Stromal cell of bone marrow (primary cell): ENCODE data around the gene HSP90AA1.
"Not testable (repeated sequence)": the region's sequence is repeated elsewhere in the genome, so short reads cannot be mapped to it uniquely, and the experiment has no call there.

Experiments
- DNase-seq: peaks from one replicate; pipeline ENCODE4 v3.0.0-alpha.2; 2012; ENCODE audit warnings: low read depth

HSP90AA1 gene

DNA sequence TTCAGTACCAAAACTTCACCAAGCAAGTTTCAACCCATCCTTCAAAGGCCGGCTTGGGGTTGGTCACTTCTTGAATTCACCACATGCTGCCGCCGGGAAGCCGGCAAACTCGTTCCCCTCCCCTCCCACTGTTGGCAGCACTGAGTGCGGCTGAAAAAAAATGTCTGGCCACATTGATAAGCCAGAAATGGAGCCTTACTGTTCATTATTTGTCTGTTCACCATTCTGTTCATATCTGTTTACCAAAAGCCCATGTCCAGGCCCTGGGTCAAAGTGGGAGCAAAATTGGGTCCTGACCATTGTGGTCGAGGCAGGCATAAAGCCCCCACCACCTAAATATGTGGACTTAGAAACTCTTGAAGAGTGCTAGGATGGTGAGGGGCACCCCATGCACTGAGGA is 7.3 kb upstream of the HSP90AA1 start:
- DNase-seq, result no peak

DNA sequence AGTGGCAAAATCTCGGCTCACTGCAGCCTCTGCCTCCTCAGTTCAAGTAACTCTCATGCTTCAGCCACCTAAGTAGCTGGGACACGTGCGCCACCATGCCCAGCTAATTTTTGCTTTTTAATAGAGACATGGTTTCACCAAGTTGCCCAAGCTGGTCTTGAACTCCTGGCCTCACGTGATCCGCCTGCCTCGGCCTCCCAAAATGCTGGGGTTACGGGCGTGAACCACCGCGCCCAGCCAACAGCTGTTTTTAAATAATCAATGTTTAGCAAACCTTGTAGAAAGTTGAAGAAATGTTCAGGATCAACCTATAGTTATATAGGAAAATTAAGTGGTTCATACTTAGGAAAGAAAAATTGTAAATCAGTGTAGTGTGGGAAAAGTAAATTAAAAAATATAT is 6.0 kb upstream of the HSP90AA1 start:
- no peak for DNase-seq

DNA sequence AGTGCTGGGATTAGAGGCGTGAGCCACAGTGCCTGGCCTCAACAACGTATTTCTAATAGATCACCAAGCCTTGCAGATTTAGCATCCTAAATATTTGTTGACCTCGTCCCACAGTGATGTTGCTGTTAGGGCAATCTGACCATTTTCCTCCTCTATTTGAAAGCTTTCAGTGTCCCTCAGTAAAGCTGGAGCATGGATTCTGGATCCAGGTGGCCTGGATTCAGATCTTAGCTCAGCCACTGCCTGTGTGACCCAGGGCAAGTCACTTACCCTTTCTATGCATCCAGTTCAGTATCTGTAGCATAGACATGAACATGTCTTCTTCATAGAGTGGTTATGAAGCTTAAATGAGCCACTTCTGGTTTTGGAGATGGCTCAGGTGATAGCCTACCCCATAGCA is 3.9 kb upstream of the HSP90AA1 start:
- no peak for DNase-seq

DNA sequence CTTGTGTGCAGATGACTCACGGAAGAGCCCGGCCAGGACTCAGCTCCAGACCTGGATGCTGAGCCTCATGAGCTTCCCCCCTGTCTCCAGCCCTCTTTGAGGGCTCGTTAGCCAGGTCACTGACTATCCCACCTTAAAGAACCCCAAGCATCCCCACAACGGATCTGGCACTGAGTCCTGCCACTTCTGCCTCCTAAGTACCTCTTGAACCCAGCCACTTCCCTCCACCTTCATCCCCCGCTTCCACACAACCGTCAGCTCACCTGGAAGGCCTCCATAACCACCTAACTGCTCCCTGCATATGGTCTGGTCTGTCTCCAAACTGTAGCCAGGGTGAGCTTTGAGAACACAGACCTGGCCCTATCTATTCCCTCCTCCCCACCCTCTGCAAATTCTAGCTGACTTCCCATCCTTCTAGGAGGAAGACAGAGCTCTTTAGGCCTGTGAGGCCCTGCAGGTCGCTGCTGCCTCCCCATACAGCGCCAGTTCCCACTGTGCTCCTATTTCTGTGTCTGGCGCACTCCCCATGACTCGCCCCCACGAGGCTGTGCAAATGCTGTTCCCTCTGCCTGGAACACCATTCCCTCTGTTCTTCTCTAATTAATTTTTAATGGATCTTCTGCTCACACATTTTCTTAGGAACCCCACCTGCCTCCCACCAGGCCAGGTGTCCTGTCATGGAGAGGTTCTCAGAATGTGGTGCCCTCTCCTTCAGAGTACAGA is 2.9 kb upstream of the HSP90AA1 start:
- no peak for DNase-seq

DNA sequence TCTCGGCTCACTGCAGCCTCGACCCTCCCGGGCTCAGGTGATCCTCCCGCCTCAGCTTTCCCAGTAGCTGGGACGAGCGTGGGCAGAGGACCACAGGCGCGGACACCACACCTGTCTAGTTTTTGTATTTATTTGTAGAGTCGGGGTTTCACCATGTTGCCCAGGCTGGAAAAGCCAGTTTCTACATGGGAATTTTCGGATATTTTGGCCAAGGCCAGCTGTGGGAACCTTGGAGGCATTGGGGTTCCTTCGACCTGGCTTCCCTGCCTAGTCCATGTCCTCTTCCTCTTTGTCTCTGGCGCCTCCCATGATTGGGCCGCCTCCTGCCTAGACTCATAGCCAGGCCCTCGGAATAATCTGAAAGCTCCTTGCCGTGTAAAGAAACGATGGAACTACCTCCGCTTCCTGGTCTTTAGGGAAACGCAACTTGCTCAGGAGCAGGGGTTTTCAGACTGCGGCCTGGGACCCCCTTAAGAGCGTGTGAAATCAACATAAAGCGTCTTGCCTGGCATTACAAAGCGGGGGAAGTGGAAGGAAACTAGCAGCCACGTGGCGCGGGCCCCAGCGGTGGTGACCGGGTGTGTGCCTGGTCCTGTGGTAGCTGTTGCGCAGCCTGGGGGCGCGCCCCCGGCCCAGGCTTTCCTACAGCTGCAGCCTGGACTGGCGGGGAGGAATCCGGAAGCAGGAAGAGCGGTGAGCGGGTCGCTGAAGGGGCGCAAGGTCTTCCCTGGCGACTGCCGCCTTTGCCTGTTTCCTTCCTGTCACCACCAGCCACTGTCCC is 1.4 kb upstream of the HSP90AA1 start:
- DNase-seq, result no peak

DNA sequence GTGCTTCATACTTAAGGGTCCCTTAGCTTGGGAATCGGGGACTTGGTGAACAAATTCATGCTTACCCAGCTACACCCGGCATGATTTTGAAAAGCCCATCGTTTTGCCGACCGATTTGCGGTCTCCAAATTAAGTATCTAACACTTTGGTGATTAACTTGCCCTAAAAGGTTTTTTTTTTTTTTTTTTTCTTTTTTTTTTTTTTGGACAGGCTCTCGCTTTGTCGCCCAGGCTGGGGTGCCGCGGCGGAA is 843 bp upstream of the HSP90AA1 start:
- DNase-seq, result no peak

DNA sequence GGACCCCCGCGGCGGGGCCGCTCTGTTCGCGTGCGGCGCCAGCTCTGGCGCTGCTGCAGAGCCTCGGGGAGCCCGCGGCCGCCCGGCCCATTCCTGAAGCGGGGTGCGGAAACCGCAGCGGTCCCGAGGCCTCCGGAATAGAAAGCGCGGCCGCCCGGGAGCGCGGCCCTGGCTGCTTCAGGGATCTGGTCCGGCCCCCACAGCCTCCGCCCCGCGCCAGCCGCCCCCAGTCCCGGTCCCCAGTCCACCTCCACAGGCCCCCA is 204 bp downstream of the HSP90AA1 start:
- no peak for DNase-seq

DNA sequence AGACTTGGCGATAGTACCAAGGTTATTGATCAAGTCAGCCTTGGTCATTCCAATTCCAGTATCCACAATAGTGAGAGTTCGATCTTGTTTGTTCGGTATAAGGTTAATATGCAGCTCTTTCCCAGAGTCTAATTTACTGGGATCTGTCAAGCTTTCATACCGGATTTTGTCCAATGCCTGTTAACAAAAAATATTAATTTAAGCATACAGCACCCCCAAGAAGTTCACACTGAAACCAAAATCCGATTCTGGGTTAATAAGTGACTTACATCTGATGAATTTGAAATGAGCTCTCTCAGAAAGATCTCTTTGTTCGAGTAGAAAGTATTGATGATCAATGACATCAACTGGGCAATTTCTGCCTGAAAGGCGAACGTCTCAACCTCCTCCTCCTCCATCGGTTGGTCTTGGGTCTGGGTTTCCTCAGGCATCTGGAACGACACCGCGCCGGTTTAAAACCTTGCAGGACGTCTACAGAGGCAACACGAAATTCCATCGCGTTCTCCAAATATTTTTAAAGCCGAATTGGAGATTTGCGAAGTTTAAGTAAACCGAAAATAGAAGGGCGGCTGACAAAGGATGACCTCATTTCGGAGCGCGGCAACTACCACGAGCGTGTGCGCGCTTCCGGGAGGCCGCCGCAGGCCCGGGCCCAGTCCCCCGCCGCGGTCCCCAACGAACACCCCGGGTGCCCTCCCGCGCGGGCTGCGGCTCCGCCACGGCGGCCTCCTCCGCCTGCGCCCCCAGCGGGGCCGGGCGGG is 716 bp downstream of the HSP90AA1 start:
- peak; percentile 40 for DNase-seq

DNA sequence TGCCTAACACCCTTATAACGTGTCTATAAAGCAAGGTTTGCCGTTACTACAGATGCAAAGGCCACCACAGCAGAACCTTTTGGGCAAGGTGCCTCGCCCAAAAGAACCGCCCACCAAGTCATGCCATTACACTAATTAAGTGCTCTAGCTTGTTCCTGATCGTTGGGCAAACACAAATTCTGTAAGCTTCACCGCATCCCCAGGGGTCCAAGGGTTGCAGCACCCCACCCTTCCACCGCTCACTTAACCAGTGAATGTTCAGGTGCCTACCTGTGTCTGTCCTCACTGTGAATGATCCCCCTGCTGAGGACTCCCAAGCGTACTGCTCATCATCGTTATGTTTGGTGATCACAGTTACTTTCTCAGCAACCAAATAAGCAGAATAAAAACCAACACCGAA is 1.4 kb downstream of the HSP90AA1 start:
- no peak for DNase-seq

DNA sequence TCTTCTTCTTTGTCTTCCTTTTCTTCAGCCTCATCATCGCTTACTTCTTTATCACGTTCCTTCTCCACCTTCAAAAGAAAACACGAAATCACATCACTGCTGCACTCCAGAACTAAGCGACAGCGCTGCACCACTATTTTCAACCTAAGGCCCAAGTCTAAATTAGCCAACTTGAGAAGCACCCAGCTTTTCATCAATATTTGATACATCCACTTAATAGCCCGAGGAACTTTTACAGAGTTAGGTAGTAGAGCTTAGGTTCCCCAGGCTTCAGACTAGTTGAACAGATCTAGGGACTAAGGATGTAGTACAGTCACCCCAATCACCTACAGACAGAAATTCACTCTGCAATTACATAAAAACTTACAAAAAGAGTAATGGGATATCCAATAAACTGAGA is 1.9 kb downstream of the HSP90AA1 start:
- DNase-seq, result no peak

DNA sequence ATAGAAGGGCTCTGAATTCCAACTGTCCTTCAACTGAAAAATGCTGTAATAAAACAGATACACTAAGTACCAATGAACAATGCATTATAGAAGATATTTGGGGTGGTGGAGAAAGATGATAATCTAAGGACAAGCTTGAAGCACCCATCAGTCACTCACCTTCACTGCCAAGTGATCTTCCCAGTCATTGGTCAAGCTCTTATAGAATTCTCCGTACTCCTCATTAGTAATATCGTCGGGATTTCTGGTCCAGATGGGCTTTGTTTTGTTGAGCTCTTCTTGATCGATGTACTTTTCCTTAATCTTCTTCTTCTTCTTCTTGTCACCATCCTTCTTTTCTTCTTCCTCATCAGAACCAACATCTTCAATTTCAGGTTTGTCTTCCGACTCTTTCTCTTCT is 2.3 kb downstream of the HSP90AA1 start:
- DNase-seq, result not testable (repeated sequence)

DNA sequence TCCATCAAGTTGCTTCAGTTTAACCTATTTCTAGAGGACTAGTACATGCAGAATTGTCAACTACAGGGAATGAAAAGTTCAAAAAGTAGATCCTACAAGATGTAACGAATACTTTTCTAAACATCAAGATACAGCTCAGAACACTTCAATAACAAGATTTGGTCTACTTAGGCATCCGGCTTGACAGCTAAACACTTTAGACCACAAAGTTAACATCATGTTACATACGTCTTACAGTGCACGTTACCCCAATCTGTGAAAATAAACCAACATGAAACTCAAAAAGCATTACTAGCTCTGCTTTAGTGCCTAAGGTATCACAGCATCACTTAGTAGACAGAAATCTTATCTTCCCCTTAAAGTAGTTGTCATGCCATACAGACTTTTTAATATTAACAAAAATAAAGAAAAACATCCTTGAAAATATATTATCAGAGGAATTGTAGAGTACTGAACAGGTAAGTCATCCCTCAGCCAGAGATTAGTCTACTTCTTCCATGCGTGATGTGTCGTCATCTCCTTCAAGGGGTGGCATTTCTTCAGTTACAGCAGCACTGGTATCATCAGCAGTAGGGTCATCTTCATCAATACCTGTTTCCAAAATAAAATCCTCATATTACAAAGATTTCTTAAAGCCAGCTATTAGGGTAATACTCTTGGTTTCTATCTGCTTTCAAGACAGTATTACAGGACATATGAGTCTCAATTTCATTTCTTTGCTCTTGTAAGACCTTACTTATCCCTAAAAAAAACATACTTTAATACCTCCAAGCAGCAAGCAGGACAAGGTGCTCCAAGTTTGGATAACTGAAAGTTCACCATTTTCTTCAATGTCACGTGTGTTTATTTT is 5.4 kb downstream of the HSP90AA1 start:
- DNase-seq, result no peak

DNA sequence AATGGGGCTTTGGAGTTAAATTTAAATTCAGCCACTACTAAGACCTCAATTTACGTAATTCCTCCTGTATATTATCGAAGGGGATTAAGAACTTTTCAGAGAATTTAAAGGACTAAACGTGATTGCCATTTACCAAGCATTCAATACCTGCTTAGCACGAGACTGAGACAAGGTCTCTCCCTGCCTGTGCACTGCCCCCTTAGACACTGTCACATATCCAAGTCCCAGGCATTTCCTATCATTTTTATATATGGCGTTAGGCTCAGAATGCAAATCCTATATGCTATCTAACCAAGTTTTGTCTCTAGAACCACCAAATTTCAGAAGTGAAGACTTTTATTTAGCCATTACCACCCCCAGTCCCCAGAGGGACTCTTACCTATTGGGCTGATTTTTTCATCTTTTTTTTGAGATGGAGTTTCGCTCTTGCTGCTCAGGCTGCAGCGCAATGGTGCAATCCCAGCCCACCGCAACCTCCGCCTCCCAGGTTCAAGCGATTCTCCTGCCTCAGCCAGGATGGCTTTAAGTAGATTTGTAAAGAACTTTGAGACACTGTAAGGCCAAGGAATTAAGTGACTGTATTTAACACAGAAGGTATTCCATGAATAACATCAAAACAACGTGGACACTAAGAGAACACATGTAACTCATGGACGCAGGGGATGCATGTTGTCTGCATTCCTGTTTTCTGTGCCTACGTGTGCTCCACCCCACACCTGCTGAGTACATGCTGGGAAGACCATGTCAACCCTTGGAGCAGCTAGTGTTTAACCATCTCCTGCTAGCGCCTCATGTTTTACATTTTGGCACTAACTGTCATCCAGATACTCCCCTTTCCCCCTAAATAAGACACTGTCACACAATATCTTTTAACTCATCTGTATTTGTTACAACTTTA is 6.4 kb downstream of the HSP90AA1 start:
- no peak for DNase-seq

DNA sequence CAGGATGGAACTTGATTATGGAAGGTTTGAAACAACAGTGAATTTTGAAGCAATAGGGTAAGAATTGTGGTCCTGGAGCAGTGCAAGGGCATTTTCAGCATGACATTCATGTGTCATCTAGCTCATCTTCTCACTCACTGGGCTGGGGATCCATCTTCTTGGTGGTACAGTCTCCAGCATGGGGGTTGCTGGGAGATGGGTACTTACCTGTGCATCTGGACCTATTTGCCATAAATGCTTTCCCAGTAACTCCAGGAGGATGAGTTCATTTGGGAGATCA is 7.2 kb downstream of the HSP90AA1 start:
- DNase-seq, result no peak

DNA sequence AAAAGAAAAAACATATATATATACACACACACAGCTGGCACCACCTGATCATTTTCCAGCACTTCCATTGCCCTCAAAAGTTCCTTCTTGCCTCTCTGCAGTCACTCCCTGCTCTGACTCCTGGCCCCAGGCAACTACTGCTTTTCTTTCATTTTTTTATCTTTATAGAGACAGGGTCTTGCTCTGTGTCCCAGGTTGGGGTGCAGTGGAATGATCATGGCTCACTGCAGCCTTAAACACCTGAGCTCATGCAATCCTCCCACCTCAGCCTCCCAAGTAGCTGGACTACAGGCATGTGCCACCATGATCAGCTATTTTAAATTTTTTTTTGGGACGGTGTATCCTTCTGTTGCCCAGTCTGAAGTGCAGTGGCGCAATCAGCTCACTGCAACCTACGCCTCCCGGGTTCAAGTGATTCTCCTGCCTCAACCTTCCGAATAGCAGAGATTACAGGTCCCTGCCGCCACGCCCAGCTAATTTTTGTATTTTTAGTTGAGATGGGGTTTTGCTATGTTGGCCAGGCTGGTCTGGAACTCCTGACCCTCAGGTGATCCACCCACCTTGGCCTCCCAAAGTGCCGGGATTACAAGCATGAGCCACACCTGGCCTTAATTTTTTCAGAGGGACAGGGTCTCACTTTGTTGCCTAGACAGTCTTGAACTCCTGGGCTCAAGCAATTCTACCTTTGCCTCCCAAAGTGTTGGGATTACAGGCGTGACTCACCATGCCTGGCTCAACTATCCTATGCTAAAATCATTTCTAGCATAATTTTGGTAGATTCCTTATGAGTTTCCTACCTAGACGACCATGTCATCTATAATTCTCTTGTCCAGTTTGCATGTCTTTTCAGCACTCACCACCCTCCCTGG is 7.8 kb downstream of the HSP90AA1 start:
- DNase-seq, result no peak

DNA sequence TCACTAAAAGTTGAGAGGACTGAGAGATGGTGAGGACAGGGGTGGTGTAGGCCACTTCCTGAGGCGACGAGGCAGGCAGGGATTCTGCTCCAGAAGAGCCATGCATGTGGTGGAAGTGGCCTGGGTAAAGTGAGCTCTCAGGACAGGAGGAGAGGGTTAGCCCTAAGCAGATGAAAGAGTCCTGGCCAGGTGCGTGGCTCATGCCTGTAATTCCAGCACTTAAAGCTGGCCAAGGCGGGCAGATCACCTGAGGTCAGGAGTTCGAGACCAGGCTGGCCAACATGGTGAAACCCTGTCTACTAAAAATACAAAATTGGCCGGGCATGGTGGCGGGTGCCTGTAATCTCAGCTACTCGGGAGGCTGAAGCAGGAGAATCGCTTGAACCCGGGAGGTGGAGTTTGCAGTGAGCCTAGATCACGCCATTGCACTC is 8.5 kb downstream of the HSP90AA1 start:
- DNase-seq, result not testable (repeated sequence)

DNA sequence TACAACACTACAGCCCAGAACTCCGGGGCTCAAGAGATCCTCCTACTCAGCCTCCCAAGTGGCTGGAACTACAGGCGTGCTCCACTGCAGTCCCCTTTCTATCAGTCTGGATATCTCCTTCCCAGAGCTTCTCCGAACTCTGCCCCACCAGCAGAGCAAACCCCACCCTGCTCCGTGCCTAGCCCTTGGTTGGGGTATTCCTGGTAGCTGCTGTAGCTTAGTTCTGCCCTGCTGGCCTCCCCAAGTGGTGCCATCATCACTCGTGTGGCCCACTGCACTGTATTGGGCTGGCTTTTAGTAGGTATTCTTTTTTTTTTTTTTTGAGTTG is 9.5 kb downstream of the HSP90AA1 start:
- no peak for DNase-seq

DNA sequence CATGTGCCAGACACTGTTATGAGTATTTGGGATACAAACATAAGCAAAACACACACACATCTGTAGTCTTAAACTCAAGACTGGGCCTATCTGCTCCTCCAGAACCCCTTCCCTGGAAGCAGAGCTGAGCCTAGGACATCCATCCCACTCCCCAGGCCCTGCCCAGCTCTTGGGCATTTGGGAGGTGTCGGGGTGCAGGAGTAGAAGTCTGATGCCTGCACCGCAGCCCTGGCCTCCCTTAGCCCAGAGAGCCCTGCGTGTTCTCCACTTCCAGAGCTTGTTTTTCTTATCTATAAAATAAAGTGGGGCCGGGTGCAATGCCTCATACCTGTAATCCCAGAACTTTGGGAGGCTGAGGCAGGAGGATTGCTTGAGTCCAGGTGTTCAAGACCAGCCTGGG is 11.7 kb downstream of the HSP90AA1 start:
- no peak for DNase-seq

DNA sequence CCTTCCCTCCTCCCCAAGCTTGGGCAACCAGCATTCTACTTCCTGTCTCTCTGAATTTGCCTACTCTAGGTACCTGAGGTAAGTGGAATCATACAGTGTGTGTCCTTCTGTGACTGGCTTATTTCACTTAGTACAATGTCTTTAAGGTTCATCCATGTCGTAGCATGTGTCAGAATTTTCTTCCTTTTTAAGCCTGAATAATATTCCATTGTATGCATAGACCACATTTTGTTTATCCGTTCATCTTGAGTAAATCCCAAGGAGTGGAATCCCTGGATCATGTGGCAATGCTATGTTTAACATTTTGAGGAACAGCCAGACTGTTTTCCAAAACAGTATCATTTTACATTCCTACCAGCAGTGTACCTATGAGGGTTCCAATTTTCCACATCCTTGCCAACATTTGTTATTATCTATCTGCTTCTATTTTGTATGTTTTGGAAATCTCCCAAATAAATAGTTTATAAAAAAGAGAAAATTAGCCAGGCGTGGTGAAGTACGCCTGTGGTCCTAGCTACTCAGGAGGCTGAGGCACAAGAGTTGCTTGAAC is 12.4 kb downstream of the HSP90AA1 start:
- no peak for DNase-seq

DNA sequence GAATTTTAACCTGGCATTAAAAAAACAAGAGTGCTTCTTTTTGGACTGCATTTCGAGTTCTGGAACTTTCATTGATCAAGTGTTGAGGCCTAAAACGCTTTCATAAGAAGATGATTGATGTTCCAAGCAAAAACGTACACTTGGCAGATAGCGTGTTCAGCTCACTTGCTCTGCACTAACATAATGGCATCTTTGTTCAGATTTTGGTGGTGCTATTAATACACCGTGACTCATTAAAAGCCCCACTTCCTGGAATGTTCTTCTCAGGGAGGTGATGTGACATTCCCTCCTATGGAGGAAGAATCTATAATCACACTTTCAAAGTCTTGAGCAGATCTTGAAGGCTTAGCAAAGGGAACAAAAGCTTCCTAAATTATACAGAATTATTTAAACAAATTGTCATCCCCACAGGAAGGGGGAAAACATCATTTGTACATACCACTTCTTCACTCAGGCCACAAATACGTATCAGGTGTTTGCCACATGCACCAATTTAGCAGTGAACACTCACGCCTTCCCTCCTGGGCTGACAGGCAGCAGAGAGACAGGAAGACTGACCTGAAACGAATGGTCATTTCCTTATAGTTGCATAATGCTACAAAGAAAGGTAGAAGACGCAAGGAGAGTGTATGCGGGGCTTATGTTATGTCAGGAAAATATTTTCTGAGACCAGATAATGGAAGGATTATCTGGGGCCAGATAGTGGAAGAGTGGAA is 15.4 kb downstream of the HSP90AA1 start:
- no peak for DNase-seq
